Activated T-cell treated with anti-CD3 and anti-CD28 coated beads, Interleukin-2, amount 50 U/mL, for 4 hours (primary cell): ENCODE data around the gene PRR9. TPM values are rescaled to one million over a fixed set of nuclear protein-coding genes. Genes with fewer than 3 reads are reported as not detected.
"Not testable (repeated sequence)": the region's sequence is repeated elsewhere in the genome, so short reads cannot be mapped to it uniquely, and the experiment has no call there.

Experiments used
- ATAC-seq, 2 donors: fragments of 200-7000 bp; cut with Tn5 transposase; one replicate each; pipeline ENCODE4 v1.10.0; 2021
- DNase-seq: peaks from one replicate; pipeline ENCODE4 v3.0.0-alpha.2; 2020
- H3K27me3 Mint-ChIP-seq: one replicate; pipeline ENCODE4 v1.8.0; 2021; ENCODE audit warnings: low read depth, mixed read lengths
- H3K36me3 Mint-ChIP-seq: one replicate; pipeline ENCODE4 v1.8.0; 2022; ENCODE audit warnings: mixed read lengths; ENCODE audit not compliant: insufficient read depth
- H3K4me1 Mint-ChIP-seq: one replicate; pipeline ENCODE4 v1.8.0; 2021; ENCODE audit warnings: low read depth, mixed read lengths
- H3K4me3 Mint-ChIP-seq: one replicate; pipeline ENCODE4 v1.8.0; 2021; ENCODE audit warnings: mild to moderate bottlenecking, moderate library complexity, mixed read lengths
- H3K9me3 Mint-ChIP-seq: one replicate; pipeline ENCODE4 v1.8.0; 2021; ENCODE audit warnings: mixed read lengths
- total RNA-seq, 3 donors: library from RNA; stranded (reverse); gene quantifications; one replicate each; pipeline ENCODE4 v1.2.1, GENCODE V29; 2021

Gene PRR9, protein sequence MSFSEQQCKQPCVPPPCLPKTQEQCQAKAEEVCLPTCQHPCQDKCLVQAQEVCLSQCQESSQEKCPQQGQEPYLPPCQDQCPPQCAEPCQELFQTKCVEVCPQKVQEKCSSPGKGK
- total RNA-seq, result not detected

DNA sequence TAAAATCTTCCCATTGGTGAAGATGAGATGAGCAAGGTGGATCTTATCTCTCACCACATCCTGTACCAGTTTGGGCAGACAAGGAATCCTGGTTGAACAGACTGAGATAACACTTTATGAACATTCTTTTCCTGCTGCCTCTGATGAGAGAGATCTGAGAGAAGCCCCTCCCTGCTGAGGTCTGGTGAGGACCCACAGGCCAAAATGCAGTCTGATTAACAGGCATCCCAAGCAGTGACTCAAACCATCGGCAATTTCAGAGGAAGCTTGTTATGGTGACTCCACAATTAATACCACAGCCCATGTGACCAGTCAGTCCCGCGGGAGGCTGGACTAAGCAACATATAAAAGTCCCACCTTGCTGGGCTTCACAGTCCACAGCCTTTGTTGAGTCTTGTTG, at the start of gene PRR9:
Gene PRR9 (plus strand): TSS at position 373 of the 400 bp plus-strand sequence. CDS start 561 bp downstream, outside the sequence.
- Mint-ChIP-seq H3K4me1 (no peaks in the 10 kb centered on the region), H3K27me3 (peaks cover 19% of the 10 kb centered on the region), H3K9me3 (no peaks in the 10 kb centered on the region), H3K4me3 (no peak within 1 kb of the TSS), H3K36me3 (no peaks in the 10 kb centered on the region)
- DNase-seq (no peak), ATAC-seq (no peak)

DNA sequence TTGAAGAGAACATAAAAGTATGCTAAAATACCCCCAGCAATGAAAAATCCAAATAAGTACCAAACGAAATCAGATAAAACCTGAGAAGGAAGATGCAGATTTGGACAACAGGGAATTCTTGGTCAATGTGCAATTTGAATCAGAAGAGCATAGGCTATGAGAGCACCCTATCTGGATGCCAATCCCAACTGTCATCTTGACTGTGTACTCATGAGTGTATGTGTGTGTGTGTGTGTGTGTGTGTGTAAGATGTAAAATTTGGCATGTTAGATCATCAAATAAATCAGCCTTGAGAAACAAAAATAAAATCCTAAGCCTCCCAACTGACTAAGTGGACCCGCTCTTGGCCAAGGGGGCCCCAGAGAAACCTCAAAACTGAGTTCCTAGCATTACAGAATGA, 48.7 kb upstream of the PRR9 start:
- Mint-ChIP-seq H3K9me3 (no peaks in the 10 kb centered on the region), H3K4me1 (no peaks in the 10 kb centered on the region), H3K4me3 (no peak overlapping the region), H3K36me3 (no peaks in the 10 kb centered on the region), H3K27me3 (peaks cover 23% of the 10 kb centered on the region)
- no peak for DNase-seq
- ATAC-seq, result no peak

DNA sequence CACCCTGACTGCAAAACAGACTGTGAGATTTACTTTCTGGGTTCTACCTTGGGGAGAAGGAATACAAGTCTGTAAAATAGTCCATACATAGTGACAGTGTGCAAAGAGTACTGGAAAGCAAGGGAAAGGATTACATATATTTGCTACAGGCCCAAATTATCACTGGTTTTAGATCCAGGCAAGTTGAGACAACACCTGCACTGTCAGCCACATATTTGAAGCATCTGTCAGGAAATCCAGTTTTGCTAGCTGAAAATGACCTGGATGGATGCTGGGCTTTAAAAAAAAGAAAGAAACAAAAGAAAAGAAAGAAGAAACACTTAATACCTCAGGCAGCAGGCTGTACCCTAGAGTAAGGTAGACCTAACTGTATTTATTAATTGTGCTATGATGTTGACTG, 42.8 kb upstream of the PRR9 start:
- DNase-seq (no peak), ATAC-seq (no peak)
- Mint-ChIP-seq H3K4me3 (no peak overlapping the region), H3K36me3 (no peaks in the 10 kb centered on the region), H3K9me3 (no peaks in the 10 kb centered on the region), H3K4me1 (no peaks in the 10 kb centered on the region), H3K27me3 (peaks cover 19% of the 10 kb centered on the region)

DNA sequence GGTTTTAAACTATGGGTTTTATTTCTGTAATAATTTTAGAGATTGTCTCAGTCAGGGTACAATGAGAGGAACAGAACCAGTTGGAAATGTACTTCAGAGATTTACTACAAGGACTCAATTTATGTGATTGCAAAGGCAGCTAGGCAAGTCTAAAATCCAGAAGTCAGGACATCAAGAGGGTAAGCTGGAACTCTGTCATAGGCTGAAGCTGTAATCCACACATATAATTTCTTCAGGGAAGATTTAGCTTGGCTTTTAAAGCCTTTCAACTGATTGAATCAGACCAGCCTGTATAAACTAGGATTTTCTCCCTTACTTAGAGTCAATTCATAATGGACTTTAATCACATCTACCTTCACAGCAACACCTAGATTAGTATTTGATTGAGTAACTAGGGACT, 38.5 kb upstream of the PRR9 start:
- Mint-ChIP-seq H3K4me1 (no peaks in the 10 kb centered on the region), H3K36me3 (no peaks in the 10 kb centered on the region), H3K9me3 (no peaks in the 10 kb centered on the region), H3K27me3 (peaks cover 21% of the 10 kb centered on the region), H3K4me3 (no peak overlapping the region)
- ATAC-seq (no peak), DNase-seq (no peak)

DNA sequence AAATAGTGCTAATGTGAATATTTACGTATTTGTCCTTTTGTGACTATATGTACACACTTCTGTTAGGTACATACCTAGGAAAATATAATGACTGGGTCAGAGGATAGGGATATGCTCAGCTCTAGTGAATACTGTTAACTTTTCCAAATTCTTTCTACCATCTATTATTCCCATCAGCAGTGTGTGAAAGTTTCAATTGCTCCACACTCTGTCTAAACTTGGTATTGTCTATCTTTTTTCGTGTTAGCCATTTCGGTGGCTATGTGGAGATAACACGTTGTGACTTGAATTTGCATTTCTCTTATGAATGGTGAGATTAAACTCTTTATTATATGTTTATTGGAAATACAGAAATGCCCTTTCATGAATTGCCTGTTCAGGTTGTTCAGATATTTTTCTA, 36.8 kb upstream of the PRR9 start:
- no peak for ATAC-seq
- Mint-ChIP-seq H3K9me3 (peaks cover 3% of the 10 kb centered on the region), H3K36me3 (no peaks in the 10 kb centered on the region), H3K4me3 (no peak overlapping the region), H3K4me1 (no peaks in the 10 kb centered on the region), H3K27me3 (peaks cover 32% of the 10 kb centered on the region)
- DNase-seq, result no peak

DNA sequence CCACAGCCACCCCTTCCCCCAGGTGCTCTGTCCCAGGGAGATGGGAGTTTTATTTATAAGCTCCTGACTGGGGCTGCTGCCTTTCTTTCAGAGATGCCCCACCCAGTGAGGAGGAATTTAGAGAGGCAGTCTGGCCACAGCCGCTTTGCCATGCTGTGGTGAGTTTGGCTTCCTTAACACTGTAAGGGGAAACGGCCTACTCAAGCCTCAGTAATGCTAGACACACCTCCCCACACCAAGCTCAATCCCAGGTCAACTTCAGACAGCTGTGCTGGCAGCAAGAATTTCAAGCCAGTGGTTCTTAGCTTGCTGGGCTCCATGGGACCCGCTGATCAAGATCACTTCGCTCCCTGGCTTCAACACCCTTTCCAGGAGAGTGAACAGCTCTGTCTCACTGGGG, 29.1 kb upstream of the PRR9 start:
- Mint-ChIP-seq H3K9me3 (peaks cover 14% of the 10 kb centered on the region), H3K27me3 (peaks cover 66% of the 10 kb centered on the region)
- not testable (repeated sequence) for H3K4me1 Mint-ChIP-seq, H3K36me3 Mint-ChIP-seq, ATAC-seq, H3K4me3 Mint-ChIP-seq, DNase-seq

DNA sequence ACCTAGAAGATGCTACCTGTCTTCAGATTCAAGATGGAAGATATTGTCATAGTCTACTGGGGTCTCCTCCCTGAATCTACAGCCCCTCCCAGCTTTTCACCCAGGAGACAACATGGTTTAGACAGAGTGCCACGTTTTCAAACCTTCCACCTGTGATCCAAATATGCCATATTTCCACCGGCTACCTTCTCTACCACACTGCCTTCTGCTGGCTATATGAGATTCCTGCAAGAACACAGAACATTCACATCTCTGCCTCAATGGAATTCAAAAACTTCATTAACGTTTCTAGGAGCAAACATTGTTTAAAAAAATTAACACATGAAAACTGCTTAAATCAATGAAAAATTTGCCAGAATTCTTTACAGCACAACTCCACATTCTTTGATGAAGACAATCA, 27.0 kb upstream of the PRR9 start:
- Mint-ChIP-seq H3K9me3 (peaks cover 13% of the 10 kb centered on the region), H3K4me3 (no peak overlapping the region), H3K27me3 (peaks cover 61% of the 10 kb centered on the region), H3K36me3 (no peaks in the 10 kb centered on the region), H3K4me1 (no peaks in the 10 kb centered on the region)
- ATAC-seq (no peak), DNase-seq (no peak)

DNA sequence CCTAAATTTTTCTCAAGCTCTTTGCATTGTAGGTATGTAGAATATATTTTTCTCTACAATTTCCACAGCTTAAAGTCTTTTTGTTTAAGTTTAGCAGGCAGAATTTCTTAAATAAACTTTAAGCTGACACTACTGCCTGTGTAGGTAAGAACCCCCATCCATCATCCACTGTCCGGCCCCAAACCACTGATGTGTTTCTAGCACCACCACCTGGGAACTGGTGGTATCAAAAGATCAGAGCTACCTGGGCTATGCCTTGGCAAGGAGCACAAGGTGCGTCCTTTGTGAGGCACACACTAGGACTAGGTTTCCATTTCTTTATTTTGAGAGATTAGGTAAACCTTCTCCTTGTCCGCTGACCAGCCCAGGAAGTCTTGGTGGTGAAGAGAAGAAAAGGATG, 24.7 kb upstream of the PRR9 start:
- ATAC-seq, result no peak
- no peak overlapping the region for H3K4me3 Mint-ChIP-seq
- no peaks in the 10 kb centered on the region for H3K4me1 Mint-ChIP-seq
- H3K36me3 Mint-ChIP-seq, result no peaks in the 10 kb centered on the region
- H3K9me3 Mint-ChIP-seq, result no peaks in the 10 kb centered on the region
- no peak for DNase-seq
- H3K27me3 Mint-ChIP-seq, result peaks cover 48% of the 10 kb centered on the region

DNA sequence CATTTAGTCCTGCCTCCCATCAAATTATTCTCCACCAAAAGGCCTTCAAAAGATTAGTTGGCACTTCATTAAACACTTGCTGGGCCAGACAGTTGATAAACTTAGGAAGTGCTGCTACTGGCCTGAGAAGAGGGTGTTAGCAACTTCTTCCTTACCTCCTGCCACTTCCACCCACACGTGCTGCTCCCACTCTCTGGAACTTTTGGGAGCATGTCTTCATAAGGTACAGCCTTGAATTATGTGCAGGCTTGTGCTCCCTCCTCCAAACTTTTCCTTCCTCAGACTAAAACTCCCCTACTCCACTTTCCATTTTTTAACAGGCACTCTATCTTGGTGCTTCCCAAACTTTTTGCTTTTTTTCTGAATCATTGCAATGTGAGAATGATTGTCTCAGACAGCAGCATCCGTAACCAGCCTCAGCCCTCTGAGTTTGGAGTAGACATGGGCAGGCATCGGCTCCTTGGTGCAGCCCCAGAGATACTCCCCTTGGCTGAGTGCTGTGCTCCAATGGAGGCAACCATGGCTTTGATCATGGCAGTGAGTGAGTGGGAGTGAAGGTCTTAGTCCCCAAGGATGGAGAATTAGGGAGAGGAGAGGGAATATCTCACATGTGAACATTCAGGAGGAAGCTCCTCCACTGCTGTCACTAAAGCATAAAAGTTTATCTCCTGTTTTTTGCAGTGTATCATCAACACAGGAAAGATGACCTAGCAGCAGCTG, 22.9 kb upstream of the PRR9 start:
- no peaks in the 10 kb centered on the region for H3K36me3 Mint-ChIP-seq
- no peaks in the 10 kb centered on the region for H3K4me1 Mint-ChIP-seq
- no peak for DNase-seq
- H3K4me3 Mint-ChIP-seq, result no peak overlapping the region
- no peaks in the 10 kb centered on the region for H3K9me3 Mint-ChIP-seq
- no peak for ATAC-seq
- peaks cover 52% of the 10 kb centered on the region for H3K27me3 Mint-ChIP-seq

DNA sequence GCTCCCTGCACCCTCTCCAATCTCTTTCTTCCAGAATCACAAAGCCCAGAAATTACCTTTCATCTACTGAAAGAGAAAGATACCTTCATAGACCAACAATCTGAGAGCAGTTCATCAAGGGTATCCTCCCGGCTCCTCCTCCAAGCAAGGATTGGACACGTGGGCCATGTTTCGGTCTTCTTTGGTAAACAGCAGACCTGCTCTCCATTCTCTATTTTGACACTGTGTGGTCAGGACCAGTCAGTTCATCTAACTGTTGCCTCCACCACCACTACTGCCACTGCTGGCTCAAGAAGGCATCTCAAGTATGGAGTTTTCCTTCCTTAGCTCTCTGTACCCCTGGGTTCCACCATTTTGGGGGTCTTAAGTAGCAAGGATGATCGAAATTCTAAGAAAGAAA, 22.2 kb upstream of the PRR9 start:
- no peaks in the 10 kb centered on the region for H3K9me3 Mint-ChIP-seq
- H3K4me3 Mint-ChIP-seq, result no peak overlapping the region
- ATAC-seq (no peak), DNase-seq (no peak)
- no peaks in the 10 kb centered on the region for H3K4me1 Mint-ChIP-seq
- peaks cover 48% of the 10 kb centered on the region for H3K27me3 Mint-ChIP-seq
- no peaks in the 10 kb centered on the region for H3K36me3 Mint-ChIP-seq

DNA sequence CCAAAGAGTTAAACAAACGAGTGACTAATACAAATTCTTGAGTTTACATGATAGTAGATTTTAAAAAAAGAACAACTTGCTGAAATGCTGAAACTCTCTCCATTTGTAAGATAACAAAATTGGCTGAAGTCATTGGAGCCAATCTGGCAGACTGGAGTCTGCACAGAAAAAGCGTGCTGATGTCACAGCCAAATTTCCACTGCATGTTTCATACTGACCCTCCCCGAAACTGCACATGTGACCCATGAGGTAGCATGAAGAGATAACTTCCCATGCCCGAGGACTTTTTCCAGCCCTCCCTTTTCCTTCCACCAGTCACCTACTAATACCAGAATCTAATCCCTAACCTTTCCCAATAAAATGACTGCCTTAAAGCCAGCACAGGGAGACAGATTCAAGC, 15.4 kb upstream of the PRR9 start:
- no peak for DNase-seq
- Mint-ChIP-seq H3K4me1 (no peaks in the 10 kb centered on the region), H3K27me3 (peaks cover 22% of the 10 kb centered on the region), H3K36me3 (no peaks in the 10 kb centered on the region), H3K4me3 (no peak overlapping the region), H3K9me3 (no peaks in the 10 kb centered on the region)
- ATAC-seq, result no peak

DNA sequence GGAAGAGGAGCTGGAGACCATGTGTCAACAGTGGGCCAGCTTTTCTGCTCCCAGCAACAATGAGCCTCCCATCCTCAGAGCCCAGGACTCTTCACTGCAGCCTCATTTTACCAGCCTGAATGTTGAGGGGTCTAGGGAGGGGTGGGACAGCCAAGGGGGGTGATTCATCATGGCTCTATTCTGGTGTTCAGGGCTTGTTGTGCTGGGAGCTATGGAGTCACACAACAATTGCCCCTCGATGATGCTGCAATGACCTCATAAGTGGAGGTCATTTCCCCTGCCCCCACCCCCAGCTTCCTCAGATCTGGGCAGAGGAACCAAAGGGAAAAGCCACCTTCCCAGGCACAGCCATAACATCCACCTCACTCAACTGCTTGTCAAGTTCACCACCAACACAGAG, 14.3 kb upstream of the PRR9 start, which contains the start of gene LELP1:
Gene LELP1 (plus strand): TSS at position 301 of the 400 bp plus-strand sequence. CDS start 1,278 bp downstream, outside the sequence.
- no peak for DNase-seq
- Mint-ChIP-seq H3K9me3 (no peaks in the 10 kb centered on the region), H3K36me3 (no peaks in the 10 kb centered on the region), H3K27me3 (peaks cover 27% of the 10 kb centered on the region), H3K4me3 (no peak within 1 kb of the TSS), H3K4me1 (no peaks in the 10 kb centered on the region)
- no peak for ATAC-seq

DNA sequence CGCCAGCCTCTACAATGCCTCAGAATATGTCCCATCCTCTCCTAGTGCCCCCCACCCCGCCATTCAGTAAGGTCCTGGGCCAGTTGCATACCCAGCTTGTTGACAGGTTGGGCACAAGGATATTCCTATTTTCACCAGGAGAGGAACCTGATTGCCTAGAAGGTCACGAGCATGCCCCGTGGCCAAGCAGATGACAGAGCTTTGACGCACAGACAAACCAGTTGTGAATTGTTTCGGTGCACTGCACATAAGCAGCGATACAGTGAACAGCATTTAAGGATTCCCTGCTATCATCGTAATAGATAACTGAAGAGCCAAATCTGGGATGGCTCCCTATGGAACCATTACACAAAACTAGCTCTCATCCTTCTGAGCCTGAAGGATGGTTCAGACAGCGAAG, 10.8 kb upstream of the PRR9 start:
- Mint-ChIP-seq H3K9me3 (no peaks in the 10 kb centered on the region), H3K27me3 (peaks cover 27% of the 10 kb centered on the region), H3K4me3 (no peak overlapping the region), H3K36me3 (no peaks in the 10 kb centered on the region), H3K4me1 (no peaks in the 10 kb centered on the region)
- DNase-seq, result no peak
- no peak for ATAC-seq

DNA sequence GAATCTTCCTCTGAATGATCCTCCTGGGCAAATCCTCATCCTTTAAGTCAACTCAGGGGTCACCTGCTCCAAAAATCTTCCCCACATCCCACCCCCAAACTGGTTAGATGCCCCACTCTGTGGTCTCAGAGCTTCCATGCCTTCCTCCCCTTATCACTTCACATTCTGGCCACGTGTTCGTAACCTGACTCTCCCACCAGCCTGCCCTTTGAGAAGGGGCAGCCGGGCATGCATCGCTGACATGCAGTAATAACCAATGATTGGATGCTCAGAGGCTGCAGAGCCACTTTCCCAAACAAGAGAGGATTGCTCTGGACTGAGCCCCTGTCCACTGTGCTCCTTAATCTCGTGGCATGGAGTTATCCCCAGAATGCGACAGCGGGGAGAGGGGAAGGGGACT, 7.2 kb upstream of the PRR9 start:
- Mint-ChIP-seq H3K27me3 (peaks cover 32% of the 10 kb centered on the region), H3K36me3 (no peaks in the 10 kb centered on the region), H3K4me1 (no peaks in the 10 kb centered on the region), H3K4me3 (no peak overlapping the region), H3K9me3 (no peaks in the 10 kb centered on the region)
- no peak for ATAC-seq
- no peak for DNase-seq

DNA sequence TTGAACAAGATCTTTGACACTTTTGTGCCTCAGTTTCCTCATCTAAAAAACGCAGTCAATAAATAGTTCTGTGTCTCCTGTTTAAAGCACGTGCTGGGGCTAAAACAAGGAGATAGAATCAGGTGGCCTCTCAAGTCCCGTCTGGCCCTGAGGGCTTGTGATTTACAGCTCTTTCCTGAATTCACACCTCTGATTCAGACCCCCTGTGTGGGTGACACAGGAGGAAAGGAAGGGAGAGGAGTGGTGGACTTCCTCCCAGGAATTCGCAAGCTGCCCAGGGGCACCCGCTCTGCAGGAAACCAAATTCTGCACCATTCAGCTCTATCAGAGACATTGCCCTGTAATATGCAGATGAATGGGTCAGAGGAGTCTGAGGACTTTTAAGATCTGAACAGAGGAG, 5.2 kb upstream of the PRR9 start:
- ATAC-seq, result no peak
- H3K36me3 Mint-ChIP-seq, result no peaks in the 10 kb centered on the region
- no peak for DNase-seq
- no peaks in the 10 kb centered on the region for H3K9me3 Mint-ChIP-seq
- H3K4me1 Mint-ChIP-seq, result no peaks in the 10 kb centered on the region
- H3K4me3 Mint-ChIP-seq, result no peak overlapping the region
- peaks cover 30% of the 10 kb centered on the region for H3K27me3 Mint-ChIP-seq
